HepG2 (cell line): ENCODE measurements around the gene GALNT18.

Experiments used
- CAMTA2 ChIP-seq: sonication (generic); formaldehyde crosslinking; IDR thresholded peaks from 2 replicates; pipeline ENCODE4 v1.4.0; 2020; ENCODE audit warnings: mild to moderate bottlenecking, missing genetic modification reagents, borderline replicate concordance
- EP300 ChIP-seq, 3 experiments: sonication (generic) in 1 of 3; formaldehyde crosslinking in 1 of 3; IDR thresholded peaks; 2 replicates each; pipeline versions ENCODE4 v1.5.1 to v1.6.1; 2011 to 2020; ENCODE audit warnings: low read depth in 2 of 3, low read length in 2 of 3, borderline replicate concordance in 1 of 3, improper control_type of control experiment in 1 of 3, mild to moderate bottlenecking in 1 of 3, missing genetic modification reagents in 1 of 3, moderate library complexity in 1 of 3
- GFI1 ChIP-seq: sonication (generic); formaldehyde crosslinking; IDR thresholded peaks from 2 replicates; pipeline ENCODE4 v1.5.0; 2020; ENCODE audit warnings: missing genetic modification reagents, mild to moderate bottlenecking, borderline replicate concordance
- GTF2F1 ChIP-seq: fragments of 150-350 bp; IDR thresholded peaks from 2 replicates; pipeline ENCODE4 v1.6.1; 2014; ENCODE audit warnings: low read length
- MAFF ChIP-seq: IDR thresholded peaks from 2 replicates; pipeline ENCODE4 v1.6.1; 2011; ENCODE audit warnings: low read depth, low read length, improper control_type of control experiment
- TAF1 ChIP-seq: sonication (generic); formaldehyde crosslinking; IDR thresholded peaks from 2 replicates; pipeline ENCODE4 v1.4.0; 2020; ENCODE audit warnings: missing genetic modification reagents
- TCF7 ChIP-seq: sonication (generic); IDR thresholded peaks from 2 replicates; pipeline ENCODE4 v1.6.1; 2016; ENCODE audit warnings: antibody characterized with exemption, low read depth
- TEAD2 ChIP-seq: sonication (generic); formaldehyde crosslinking; IDR thresholded peaks from 2 replicates; pipeline ENCODE4 v1.9.0; 2021; ENCODE audit warnings: missing genetic modification reagents
- TF ChIP-seq, protein P1 (sequence below): sonication (generic); formaldehyde crosslinking; IDR thresholded peaks from 2 replicates; pipeline ENCODE4 v1.5.0; 2020; ENCODE audit warnings: mild to moderate bottlenecking, missing genetic modification reagents, moderate library complexity

GRCh38 chr11:11250470-11250869 lies 371.3 kb downstream of the GALNT18 start:
- TF ChIP-seq GFI1 (CRISPR knock-in tag), result no peak
- no peak for TF ChIP-seq GTF2F1
- TF ChIP-seq, protein P1, sequence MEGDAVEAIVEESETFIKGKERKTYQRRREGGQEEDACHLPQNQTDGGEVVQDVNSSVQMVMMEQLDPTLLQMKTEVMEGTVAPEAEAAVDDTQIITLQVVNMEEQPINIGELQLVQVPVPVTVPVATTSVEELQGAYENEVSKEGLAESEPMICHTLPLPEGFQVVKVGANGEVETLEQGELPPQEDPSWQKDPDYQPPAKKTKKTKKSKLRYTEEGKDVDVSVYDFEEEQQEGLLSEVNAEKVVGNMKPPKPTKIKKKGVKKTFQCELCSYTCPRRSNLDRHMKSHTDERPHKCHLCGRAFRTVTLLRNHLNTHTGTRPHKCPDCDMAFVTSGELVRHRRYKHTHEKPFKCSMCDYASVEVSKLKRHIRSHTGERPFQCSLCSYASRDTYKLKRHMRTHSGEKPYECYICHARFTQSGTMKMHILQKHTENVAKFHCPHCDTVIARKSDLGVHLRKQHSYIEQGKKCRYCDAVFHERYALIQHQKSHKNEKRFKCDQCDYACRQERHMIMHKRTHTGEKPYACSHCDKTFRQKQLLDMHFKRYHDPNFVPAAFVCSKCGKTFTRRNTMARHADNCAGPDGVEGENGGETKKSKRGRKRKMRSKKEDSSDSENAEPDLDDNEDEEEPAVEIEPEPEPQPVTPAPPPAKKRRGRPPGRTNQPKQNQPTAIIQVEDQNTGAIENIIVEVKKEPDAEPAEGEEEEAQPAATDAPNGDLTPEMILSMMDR, result no peak
- no peak for TF ChIP-seq CAMTA2 (CRISPR knock-in tag)
- TF ChIP-seq TEAD2 (CRISPR knock-in tag), result no peak
- no peak for TF ChIP-seq TAF1
- no peak for TF ChIP-seq MAFF
- TF ChIP-seq TCF7, result no peak
- TF ChIP-seq EP300 (IDR thresholded peaks at IDR 0.05; ENCODE audit: low read depth in 2 of 2, low read length in 2 of 2), result no peak
- no peak for TF ChIP-seq EP300 (CRISPR knock-in tag; IDR thresholded peaks at IDR 0.05; ENCODE audit: borderline replicate concordance)
